KOPT-K1 (cell line): ENCODE data around the gene DIS3L.
"Not testable (repeated sequence)": the region's sequence is repeated elsewhere in the genome, so short reads cannot be mapped to it uniquely, and the experiment has no call there.

Source experiments
- H3K27ac ChIP-seq: fragments of 200-600 bp; sonication (generic); 2 replicates; pipeline ENCODE4 v1.5.1; 2016; ENCODE audit warnings: antibody characterized with exemption, mild to moderate bottlenecking, low read depth, low read length; ENCODE audit not compliant: poor library complexity, severe bottlenecking
- H3K36me3 ChIP-seq: fragments of 200-600 bp; sonication (generic); 2 replicates; pipeline ENCODE4 v1.5.1; 2017; ENCODE audit warnings: antibody characterized with exemption, mild to moderate bottlenecking, low read length, moderate library complexity; ENCODE audit not compliant: insufficient read depth
- H3K9me3 ChIP-seq: fragments of 200-600 bp; sonication (generic); 2 replicates; pipeline ENCODE4 v1.5.1; 2017; ENCODE audit warnings: antibody characterized with exemption, low read length, mild to moderate bottlenecking; ENCODE audit not compliant: insufficient read depth, poor library complexity, severe bottlenecking

The DIS3L gene

GRCh38 chr15:66293419-66294156 is at the start of gene DIS3L:
DIS3L (plus strand) TSS chr15:66293568; CDS start chr15:66293597, 29 bp downstream.
- H3K36me3 ChIP-seq: peaks cover 23% of the 10 kb centered on the region
- H3K9me3 ChIP-seq: no peaks in the 10 kb centered on the region

DNA sequence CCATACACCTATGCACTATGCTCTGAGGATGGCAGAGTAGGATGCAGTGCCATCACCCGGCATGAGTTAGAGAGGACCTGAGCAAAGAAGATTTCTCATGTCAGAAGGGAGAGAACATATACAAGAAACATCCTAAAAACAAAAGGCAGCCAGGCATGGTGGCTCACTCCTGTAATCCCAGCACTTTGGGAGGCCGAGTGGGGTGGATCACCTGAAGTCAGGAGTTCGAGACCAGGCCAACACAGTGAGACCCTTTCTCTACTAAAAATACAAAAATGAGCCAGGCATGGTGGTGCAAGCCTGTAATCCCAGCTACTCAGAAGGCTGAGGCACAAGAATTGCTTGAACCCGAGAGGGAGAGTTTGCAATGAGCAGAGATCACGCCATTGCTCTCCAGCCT is 47.5 kb upstream of the DIS3L start:
- H3K9me3 ChIP-seq, H3K27ac ChIP-seq, H3K36me3 ChIP-seq: not testable (repeated sequence)

More at GRCh38 chr15:66293419-66294156, at the start of gene DIS3L:
- peak within 1 kb of the TSS; percentile 91 for H3K27ac ChIP-seq

GRCh38 chr15:66246937-66247336 is 46.4 kb upstream of the DIS3L start:
- Histone ChIP-seq H3K36me3 (no peaks in the 10 kb centered on the region), H3K27ac (no peak overlapping the region), H3K9me3 (no peaks in the 10 kb centered on the region)

DNA sequence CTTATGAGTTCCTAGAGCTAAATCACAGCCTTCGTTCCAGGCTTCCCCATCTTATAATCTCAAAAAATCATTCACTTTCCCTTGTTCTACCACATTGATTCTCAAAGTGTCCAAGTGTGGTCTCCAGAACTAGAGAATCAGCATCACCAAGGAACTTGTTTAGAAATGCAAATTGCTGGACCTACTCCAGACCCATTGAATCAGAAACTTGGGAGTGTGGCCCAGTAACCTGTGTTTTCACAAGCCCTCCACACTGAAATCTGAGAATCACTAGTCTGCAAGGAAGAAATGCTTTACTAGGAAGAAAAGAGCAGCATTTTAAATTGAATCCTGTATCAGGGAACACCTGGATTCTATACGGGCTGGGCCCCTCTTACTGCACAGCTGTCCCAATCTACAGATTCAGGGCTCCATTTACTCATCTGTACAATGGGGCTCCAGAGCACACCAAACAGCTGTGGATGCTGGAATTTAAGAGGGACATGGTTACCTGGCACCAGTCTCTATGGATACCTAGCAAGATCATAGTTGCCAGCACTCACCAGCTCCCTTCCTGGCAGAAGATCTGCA is 43.7 kb upstream of the DIS3L start:
- Histone ChIP-seq H3K9me3 (no peaks in the 10 kb centered on the region), H3K27ac (no peak overlapping the region), H3K36me3 (no peaks in the 10 kb centered on the region)

DNA sequence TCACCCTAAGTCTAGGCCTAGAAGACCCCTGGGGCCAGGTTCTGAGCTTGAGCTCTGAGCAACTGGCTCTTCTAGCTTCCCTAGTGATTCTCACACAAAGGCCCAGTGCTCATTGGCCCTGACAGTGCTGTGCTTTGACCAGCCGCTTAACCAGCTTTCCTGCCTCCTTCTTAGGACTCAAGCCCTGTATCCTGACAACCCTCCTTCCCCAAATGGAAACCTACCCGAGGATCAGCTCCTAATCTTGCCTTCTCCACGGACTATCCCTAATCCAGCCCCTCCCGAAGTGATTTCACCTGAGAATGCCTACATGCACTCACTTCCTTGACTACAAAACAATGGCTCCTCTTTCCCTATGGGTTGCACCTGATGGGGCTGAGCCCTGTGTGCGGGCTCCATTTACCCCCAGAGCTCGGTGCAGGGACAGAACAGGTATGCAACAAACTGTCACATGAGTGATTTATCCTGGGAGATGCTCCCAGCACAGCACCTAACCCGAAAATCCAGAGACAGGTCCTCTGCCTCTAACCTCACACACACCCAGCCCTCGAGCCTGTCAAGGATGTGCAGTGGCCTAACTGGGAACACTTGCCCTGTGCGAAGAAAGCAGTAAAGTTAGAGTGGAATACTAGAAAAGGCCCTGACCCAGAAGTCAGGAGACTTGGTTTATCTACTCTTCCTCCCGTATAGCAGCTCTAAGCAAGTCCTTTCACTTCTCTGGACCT is 42.1 kb upstream of the DIS3L start:
- H3K27ac ChIP-seq: no peak overlapping the region
- H3K9me3 ChIP-seq: no peaks in the 10 kb centered on the region
- H3K36me3 ChIP-seq: no peaks in the 10 kb centered on the region

DNA sequence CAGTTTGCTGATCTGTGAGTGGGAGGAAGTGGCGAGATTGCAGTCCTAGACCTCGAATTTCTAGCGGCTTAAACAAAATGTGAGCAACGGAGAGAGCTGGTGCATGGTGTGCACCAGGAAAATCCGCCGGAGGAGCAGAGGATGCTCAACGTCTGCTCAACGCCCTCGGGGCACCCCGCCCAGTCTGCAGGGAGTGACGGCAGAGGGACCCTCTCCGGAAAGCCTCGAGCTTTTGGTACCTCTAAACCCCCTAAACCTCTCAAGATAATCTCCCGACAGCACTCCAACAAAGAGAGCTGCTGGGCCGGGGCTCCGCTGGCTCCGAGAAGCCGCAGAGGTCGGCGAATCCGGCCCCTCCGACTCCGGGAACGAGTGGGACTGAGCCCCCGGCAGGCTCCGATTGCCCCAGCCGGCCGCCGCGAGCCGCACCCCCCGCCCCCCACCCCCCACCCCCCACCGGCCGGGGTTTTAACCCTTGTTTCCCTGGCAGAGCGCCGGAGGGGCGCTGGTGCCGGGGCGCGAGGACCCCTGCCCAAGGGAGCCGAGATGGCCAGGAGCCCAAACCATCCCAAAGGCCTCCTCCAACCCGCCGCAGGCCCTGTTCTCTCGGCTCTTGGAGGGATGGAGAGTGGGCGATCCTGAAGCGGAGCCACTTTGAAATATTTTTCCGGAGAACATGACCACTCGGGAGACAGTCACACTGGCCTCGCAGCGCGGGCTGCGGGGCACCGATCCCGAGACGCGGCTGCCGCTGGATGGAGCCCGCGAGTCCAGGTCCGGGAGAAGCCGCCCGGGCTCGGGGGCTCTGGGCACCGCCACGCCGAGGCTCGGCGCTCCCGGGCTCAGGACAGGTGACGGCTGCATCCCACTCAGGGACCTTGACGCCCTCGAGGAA is 41.3 kb upstream of the DIS3L start:
- H3K27ac ChIP-seq: no peak overlapping the region
- no peaks in the 10 kb centered on the region for H3K36me3 ChIP-seq
- no peaks in the 10 kb centered on the region for H3K9me3 ChIP-seq

GRCh38 chr15:66252685-66253417 is 40.5 kb upstream of the DIS3L start:
- Histone ChIP-seq H3K36me3 (no peaks in the 10 kb centered on the region), H3K27ac (no peak overlapping the region), H3K9me3 (no peaks in the 10 kb centered on the region)

DNA sequence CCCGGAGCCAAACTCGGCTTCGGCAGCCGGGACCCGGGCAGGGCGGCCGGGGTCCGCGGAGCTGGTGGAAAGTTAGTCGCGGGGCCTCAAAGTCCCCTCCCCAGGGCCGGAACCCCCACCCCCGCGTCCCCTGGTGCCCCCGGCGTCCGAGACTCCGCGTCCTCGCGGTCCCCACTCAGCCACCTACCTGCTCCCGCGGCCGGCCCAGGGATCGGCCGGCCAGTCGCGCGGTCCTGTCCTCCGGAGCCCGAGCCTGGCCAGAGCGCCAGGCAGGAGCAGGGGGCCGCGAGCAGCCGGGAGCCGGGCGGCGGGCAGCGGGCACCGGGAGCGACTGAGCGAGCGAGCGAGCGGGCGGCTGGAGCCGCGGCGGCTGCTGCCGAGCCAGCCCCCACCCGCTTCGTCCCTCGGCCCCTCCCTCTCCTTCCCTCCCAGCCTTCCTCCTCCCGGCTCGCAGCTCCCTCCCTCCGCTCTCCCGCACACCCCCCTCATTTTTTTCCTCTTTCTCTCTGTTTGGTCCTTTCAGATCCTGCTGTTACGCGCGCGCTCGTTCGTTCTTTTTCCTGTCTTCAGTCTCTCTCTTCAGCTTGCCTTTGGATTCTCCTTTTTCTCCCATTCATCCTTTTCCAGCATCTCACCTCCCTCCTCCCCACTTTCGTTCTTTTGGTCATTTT is 39.8 kb upstream of the DIS3L start, which contains the start of gene MEGF11:
MEGF11 (minus strand) TSS at position 333 of the 671 bp plus-strand sequence. CDS start 125,347 bp downstream, outside the sequence.
- no peak within 1 kb of the TSS for H3K27ac ChIP-seq

GRCh38 chr15:66254089-66254950 is 39.0 kb upstream of the DIS3L start:
- Histone ChIP-seq H3K27ac (no peak overlapping the region), H3K36me3 (no peaks in the 10 kb centered on the region), H3K9me3 (no peaks in the 10 kb centered on the region)

More for the DNA sequence above, 39.8 kb upstream of the DIS3L start, which contains the start of gene MEGF11:
- no peaks in the 10 kb centered on the region for H3K9me3 ChIP-seq
- H3K36me3 ChIP-seq: no peaks in the 10 kb centered on the region

DNA sequence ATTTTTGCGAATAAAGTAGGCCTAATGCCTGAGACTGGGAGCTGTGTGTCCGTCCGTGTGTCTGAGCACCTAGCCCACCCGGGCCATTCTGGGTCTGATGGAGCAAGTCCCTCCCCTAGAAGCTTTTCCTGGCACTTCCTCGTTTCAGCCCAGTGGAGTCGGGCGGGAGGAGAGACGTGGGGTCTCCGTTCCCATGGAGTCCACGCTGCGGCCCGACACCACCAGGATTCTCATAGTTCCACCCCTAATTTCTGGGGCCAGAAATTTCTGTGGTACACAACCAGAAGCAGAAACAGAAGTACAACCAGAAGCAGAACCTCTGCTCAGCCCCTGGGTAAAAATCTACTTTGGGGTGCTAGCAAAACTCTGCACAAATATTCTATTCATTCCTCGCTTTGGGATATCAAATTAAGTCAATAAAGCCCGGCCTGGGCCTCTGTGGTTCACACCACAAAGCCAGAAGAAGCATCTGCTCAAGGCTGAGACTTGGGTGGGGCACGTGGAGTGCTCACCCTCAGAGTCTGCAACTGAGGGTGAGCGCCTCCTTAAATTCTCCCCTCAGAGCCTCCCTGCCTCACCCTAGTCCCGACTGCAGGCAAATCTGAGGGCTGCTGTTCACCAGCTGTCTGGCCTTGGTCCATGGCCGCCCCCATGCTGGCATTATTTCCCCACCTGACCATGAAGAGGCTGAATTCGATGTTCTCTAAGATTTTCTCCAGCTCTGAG is 38.3 kb upstream of the DIS3L start:
- Histone ChIP-seq H3K27ac (no peak overlapping the region), H3K9me3 (no peaks in the 10 kb centered on the region), H3K36me3 (no peaks in the 10 kb centered on the region)

DNA sequence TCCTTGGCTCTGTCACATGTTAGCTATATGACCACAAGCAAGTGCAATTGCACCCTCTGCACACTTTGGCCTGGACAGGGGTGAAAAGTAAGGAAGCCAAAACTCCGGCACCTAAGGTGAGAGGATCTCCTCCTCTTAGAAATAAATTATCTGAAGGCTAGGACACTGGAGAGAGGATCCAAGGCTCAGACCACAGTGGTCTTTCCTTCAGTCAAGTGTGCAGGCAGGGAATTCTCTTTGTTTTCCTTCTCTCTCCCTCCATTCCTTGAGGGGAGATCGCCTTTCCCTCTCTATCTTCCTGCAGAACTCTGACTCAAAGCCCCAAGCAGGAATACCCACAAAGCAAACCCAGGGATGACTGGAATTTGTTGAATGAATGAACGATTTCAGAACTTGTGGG is 36.7 kb upstream of the DIS3L start:
- no peaks in the 10 kb centered on the region for H3K9me3 ChIP-seq
- H3K36me3 ChIP-seq: no peaks in the 10 kb centered on the region
- no peak overlapping the region for H3K27ac ChIP-seq

GRCh38 chr15:66261056-66261455 is 32.3 kb upstream of the DIS3L start:
- Histone ChIP-seq H3K27ac (no peak overlapping the region), H3K36me3 (no peaks in the 10 kb centered on the region), H3K9me3 (peaks cover 13% of the 10 kb centered on the region)
